ENCODE data around the gene TMEM151A.

TMEM151A gene

DNA sequence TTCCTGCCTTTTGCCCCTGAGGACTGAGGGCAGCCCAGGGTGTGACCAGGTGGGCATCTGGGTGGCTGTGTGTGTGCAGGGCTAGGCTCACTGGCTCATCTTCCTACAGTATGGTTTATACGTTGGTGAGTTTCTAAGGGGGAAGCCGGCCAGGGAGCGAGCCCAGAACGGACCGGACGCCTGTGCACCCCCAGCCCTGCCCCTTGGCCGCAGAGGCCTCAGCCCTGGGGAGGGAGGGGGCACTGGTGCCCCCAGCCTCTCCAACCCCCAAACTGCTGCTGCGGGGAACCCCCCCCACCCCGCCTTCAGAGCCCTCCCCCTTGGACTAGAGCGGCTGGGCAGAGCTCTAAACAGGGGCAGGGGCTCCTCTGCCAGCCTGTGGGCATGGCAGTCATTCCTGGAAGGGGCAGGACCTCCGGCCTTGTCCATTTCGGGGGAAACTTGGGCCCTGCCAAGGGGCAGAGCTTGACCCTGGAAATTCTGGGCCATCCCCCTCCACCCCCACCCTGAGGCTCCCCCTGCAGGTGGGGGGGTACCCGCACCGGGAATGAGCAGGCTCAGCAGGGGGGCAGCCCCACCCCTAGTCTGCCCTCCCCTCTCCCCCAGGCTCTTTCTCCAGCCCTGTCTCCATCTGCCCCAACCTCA is 8.1 kb upstream of the TMEM151A start:
- ATAC-seq, result no peak

- ATAC-seq, result no peak
Measured at GRCh38 chr11:66284526-66285078, 7.1 kb upstream of the TMEM151A start.

GRCh38 chr11:66285250-66285947 is 6.3 kb upstream of the TMEM151A start:
- ATAC-seq, result no peak

DNA sequence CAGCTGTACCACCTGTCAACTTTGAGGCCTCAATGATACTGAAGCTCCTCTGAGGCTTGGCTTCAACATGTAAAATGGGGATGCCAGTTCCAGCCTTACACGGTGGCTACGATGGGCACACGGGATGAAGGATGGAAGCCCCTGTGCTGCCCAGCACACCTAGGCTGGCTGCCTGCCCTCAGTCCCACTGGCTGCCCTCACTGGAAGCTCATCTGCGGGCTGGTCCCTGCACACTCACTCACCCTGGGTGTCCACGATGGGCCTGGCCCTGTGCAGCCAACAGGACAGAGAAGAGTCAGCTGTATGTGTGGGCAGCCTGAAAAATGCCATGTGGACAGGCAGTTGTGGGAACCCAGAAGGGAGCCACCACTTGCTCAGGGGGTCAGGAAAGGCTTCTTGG is 5.0 kb upstream of the TMEM151A start:
- ATAC-seq, result no peak

GRCh38 chr11:66287211-66287888 is 4.3 kb upstream of the TMEM151A start:
- no peak for ATAC-seq

- no peak for ATAC-seq
Measured at GRCh38 chr11:66287889-66288670, 3.6 kb upstream of the TMEM151A start.

GRCh38 chr11:66288671-66289547 is 2.8 kb upstream of the TMEM151A start, which contains the start of gene YIF1A:
Gene YIF1A, minus strand, starts transcription at chr11:66289143. Its CDS starts 158 bp downstream, at chr11:66288985.
- peak; percentile 95 to 97 for ATAC-seq

- ATAC-seq, result peak; percentile 63 to 67
Measured at GRCh38 chr11:66289548-66290329, 2.0 kb upstream of the TMEM151A start.

DNA sequence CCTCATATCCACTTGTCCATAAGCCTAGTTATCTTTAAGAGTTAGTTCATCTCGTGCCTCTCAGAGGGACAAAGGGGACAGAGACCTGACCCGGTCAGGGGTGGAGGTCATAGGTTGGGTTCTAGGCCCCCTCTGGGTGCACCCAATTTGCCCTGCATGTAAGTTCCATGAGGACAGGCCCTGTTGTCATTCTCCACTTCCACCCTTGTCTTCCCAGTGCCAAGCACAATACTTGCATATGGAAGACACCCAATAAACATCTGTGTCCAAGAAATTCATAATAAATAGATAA is 1.4 kb upstream of the TMEM151A start:
- no peak for ATAC-seq

GRCh38 chr11:66291303-66291705 is 390 bp upstream of the TMEM151A start:
- no peak for ATAC-seq

DNA sequence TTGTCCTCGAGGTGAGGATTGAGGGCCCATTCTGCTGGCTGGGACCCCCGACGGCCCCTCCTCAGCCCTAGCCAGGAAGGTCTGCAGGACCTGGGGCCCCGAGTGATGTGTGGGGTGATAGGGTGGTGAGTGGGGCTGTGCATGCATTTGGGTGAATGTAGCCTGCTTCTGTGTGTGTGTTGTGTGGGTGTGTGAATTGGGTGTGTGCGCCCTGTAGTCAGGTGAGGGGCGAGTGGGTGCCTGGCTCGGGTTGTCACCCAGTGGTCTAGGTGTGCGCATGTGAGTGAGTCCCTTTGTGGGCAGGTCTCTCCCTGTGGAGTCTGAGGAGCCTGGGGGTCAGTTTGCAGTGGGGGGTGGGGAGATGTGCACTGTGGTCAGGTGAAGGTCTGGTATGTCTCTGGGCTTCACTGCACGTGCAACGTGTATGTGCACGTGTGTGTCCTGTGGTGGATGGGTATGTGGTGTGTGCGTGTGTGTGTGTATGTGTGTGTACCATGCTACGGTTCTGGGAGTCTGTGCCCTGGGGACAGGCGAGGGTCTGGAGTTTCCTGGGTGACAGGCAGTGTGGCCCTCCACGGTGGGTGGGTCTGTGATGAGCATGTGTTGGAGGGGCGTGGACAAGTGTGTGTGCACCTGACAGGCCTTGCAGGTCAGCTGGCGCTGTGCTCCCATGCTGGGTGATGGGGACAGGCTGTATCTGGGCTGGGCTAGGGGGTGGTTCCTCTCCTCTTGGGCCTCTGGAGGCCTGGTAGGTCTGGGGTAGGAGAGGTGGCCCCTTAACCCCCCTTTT is 1.0 kb downstream of the TMEM151A start:
- ATAC-seq, result no peak

DNA sequence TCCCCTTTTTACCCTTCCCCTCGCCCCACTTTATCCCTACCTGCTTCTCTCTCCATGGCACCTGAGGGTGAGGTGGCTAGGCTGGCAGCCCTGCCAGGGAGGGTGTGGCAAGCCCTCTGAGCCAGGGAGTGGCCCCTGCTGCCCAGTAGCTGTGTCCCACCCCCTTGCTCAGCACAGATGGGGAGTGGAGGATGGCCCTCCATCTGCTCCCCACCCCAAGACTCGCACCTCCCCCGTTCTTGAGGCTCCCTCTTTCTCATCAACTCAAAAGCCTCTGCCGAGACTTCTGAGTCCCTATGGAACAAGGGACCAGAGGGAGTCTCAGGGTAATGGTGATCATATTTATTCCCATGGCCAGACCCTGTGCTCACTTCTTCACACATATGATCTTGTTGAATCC is 1.7 kb downstream of the TMEM151A start:
- ATAC-seq, result no peak

DNA sequence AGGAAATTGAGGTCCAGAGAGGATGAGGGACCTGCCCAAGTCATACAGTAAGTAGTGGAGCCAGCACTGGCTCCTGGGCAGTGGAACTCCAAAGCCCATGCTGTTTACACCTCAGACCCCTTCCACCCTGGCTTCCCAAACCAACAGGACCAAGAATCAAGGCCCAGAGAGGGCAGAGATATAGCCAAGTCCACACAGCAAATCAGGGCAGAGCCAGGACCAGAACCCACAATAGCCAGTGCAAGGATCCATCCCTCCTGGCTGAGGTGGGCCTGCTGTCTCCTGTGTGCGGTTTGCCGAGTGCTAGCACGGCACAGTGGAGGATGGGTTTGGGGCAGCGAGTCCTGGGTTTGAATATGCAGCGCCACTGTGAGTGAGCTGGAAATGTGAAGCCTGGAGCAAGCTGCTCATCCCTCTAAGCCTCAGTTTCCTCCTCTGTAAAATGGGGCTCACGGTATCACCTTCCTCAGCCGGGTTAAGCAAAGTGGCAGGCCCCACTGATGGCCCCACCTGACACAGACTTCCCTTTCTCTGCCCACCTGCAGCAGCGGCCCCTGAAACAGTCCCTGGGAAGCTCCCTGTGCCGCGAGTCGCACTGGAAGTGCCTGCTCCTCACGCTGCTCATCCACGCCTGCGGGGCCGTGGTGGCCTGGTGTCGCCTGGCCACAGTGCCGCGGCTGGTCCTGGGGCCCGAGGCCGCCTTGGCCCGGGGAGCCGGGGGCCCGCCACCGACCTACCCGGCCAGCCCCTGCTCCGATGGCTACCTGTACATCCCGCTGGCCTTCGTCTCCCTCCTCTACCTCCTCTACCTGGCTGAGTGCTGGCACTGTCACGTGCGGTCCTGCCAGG is 2.3 kb downstream of the TMEM151A start:
- no peak for ATAC-seq

- ATAC-seq, result no peak
Measured at GRCh38 chr11:66294626-66295620, 3.2 kb downstream of the TMEM151A start.

- no peak for ATAC-seq
Measured at GRCh38 chr11:66297610-66298009, 5.9 kb downstream of the TMEM151A start.

DNA sequence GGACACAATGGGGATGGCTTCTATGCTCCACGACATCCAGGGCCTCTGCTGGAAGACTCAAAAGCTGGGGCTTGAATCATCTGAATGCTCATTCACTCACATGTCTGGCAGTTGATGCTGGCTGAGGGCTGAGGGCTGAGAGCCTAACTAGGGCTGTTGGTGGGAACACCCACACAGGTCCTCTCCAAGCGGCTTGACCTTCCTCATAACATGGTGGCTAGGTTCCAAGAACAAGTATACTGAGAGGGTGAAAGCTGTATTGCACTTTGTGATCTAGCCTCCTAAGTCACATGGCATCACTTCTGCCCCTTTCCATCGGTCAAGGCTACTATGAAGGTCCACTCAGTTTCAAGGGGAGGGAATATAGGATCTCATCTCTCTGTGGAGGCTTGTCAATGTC is 7.5 kb downstream of the TMEM151A start:
- ATAC-seq, result no peak

- ATAC-seq, result no peak
Measured at GRCh38 chr11:66302656-66303055, 11.0 kb downstream of the TMEM151A start.

DNA sequence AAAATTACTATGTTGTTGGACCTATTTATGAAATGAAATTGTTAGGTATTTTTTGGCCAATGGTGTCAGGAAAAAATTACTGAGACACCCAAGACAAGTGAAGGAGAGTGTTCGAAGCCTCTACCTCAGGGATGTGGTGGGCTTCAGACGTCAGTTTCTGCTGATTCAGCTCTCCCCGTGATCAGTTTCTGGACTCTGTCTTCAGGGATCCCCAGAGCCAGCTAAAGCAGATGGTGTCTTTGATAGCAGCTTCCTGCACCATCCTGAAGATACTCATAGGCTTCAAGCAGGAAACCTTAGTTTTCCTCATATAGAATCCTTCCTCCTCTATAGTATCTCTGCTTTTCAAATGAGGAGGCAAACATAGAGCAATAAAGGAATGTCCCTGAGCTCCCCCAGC is 17.8 kb downstream of the TMEM151A start:
- ATAC-seq, result no peak
